H1 (cell line): ENCODE data around the gene NLN. TPM values are rescaled to one million over a fixed set of nuclear protein-coding genes. Genes with fewer than 3 reads are reported as not detected.

Source experiments
- CTCF ChIA-PET: fragments of 300-600 bp; sonication (Branson Sonifier 250); formaldehyde crosslinking; loops from one replicate; lab custom pipeline; 2021; ENCODE audit not compliant: partially characterized antibody; lab: Charles Lee
- POLR2A ChIA-PET: fragments of 300-600 bp; sonication (Branson Sonifier 250); formaldehyde crosslinking; loops from one replicate; lab custom pipeline; 2021; ENCODE audit warnings: inconsistent platforms; ENCODE audit not compliant: partially characterized antibody; lab: Charles Lee
- DNase-seq, 2 experiments: peaks; one replicate each; pipeline versions ENCODE4 v3.0.0 to v3.0.0-alpha.2; 2010 to 2022; ENCODE audit warnings: low spot score in 2 of 2, low read depth in 1 of 2, mixed read lengths in 1 of 2
- FAIRE-seq: peaks from 2 replicates; lab custom pipeline; 2011; peaks lifted over from hg19 to GRCh38; lab: Jason Lieb, UNC
- H2AFZ ChIP-seq: 2 replicates; pipeline ENCODE4 v1.8.1; 2012; ENCODE audit warnings: low read length, inconsistent platforms
- H2AK5ac ChIP-seq: 2 replicates; pipeline ENCODE4 v1.6.1; 2013; ENCODE audit warnings: low read depth, low read length
- H2BK120ac ChIP-seq: replicated peaks from 2 replicates; pipeline ENCODE3; 2013; ENCODE audit warnings: low read depth, low read length, inconsistent platforms
- H2BK12ac ChIP-seq: 2 replicates; pipeline ENCODE4 v1.6.1; 2013; ENCODE audit warnings: low read depth, low read length
- H2BK15ac ChIP-seq: 2 replicates; pipeline ENCODE4 v1.6.1; 2013; ENCODE audit warnings: low read length
- H2BK20ac ChIP-seq: 2 replicates; pipeline ENCODE4 v1.6.1; 2013; ENCODE audit warnings: low read length
- H2BK5ac ChIP-seq: 2 replicates; pipeline ENCODE4 v1.6.1; 2013; ENCODE audit warnings: low read depth, low read length
- H3K14ac ChIP-seq: 2 replicates; pipeline ENCODE4 v1.6.1; 2013; ENCODE audit warnings: inconsistent platforms; ENCODE audit not compliant: insufficient read length
- H3K18ac ChIP-seq: 2 replicates; pipeline ENCODE4 v1.6.1; 2013; ENCODE audit warnings: low read length; ENCODE audit errors: extremely low read depth
- H3K23ac ChIP-seq: 2 replicates; pipeline ENCODE4 v1.6.1; 2013; ENCODE audit warnings: inconsistent platforms; ENCODE audit not compliant: insufficient read length
- H3K23me2 ChIP-seq: 2 replicates; pipeline ENCODE4 v1.6.1; 2013; ENCODE audit warnings: low read depth, low read length
- H3K27ac ChIP-seq: 2 replicates; pipeline ENCODE4 v1.6.1; 2011; ENCODE audit warnings: low read depth, low read length, inconsistent platforms
- H3K27me3 ChIP-seq, 4 experiments: replicated peaks in 1 of 4; 1 replicate in 1 of 4; 2 replicates in 3 of 4; pipeline versions ENCODE4 v1.6.1 to v1.8.1; 2011 to 2013; ENCODE audit warnings: low read length in 3 of 4, mild to moderate bottlenecking in 3 of 4, inconsistent platforms in 2 of 4, mixed read lengths in 2 of 4, moderate library complexity in 1 of 4; ENCODE audit not compliant: control insufficient read depth in 3 of 4, insufficient read depth in 3 of 4; ENCODE audit errors: extremely low read depth in 1 of 4
- H3K36me3 ChIP-seq, 4 experiments: 2 replicates each; pipeline versions ENCODE4 v1.6.1 to v1.8.1; 2011 to 2013; ENCODE audit warnings: mild to moderate bottlenecking in 4 of 4, low read length in 3 of 4, moderate library complexity in 2 of 4, control low read depth in 1 of 4, inconsistent platforms in 1 of 4; ENCODE audit not compliant: insufficient read depth in 4 of 4, control insufficient read depth in 2 of 4
- H3K4ac ChIP-seq: replicated peaks from 2 replicates; pipeline ENCODE3; 2013; ENCODE audit warnings: low read length, low read depth, mixed read lengths, inconsistent platforms; ENCODE audit not compliant: insufficient read length
- H3K4me1 ChIP-seq, 4 experiments: replicated peaks in 1 of 4; 1 replicate in 1 of 4; 2 replicates in 3 of 4; pipeline versions ENCODE4 v1.6.1 to v1.8.1; 2011 to 2013; ENCODE audit warnings: low read length in 3 of 4, inconsistent platforms in 2 of 4, mixed read lengths in 1 of 4; ENCODE audit not compliant: insufficient read depth in 4 of 4, control insufficient read depth in 3 of 4
- H3K4me2 ChIP-seq, 2 experiments: 2 replicates each; pipeline versions ENCODE4 v1.6.1 to v1.8.1; 2011 to 2013; ENCODE audit warnings: low read depth in 2 of 2, low read length in 2 of 2, control low read depth in 1 of 2, inconsistent platforms in 1 of 2, mild to moderate bottlenecking in 1 of 2; ENCODE audit not compliant: insufficient read depth in 1 of 2
- H3K4me3 ChIP-seq, 4 experiments: fragments of 200-600, 300-600 bp in 1 of 4; sonication (generic), shearing (Covaris generic), sonication (Bioruptor Twin) in 1 of 4; 2 replicates each; pipeline versions ENCODE4 v1.5.1 to v1.8.1; 2011 to 2016; ENCODE audit warnings: low read length in 4 of 4, low read depth in 3 of 4, control low read depth in 2 of 4, inconsistent platforms in 2 of 4, mild to moderate bottlenecking in 2 of 4, mixed read lengths in 1 of 4, moderate library complexity in 1 of 4; ENCODE audit not compliant: insufficient read depth in 2 of 4; ENCODE audit errors: extremely low read depth in 1 of 4
- H3K56ac ChIP-seq: replicated peaks from 2 replicates; pipeline ENCODE3; 2013; ENCODE audit warnings: low read depth, mild to moderate bottlenecking, mixed read lengths, low read length, inconsistent platforms; ENCODE audit not compliant: insufficient read length
- H3K79me1 ChIP-seq: 2 replicates; pipeline ENCODE4 v1.6.1; 2013; ENCODE audit warnings: low read depth, low read length, control low read depth
- H3K79me2 ChIP-seq, 2 experiments: 2 replicates each; pipeline versions ENCODE4 v1.6.1 to v1.8.1; 2012 to 2013; ENCODE audit warnings: low read length in 2 of 2, mild to moderate bottlenecking in 2 of 2, inconsistent platforms in 1 of 2; ENCODE audit not compliant: insufficient read depth in 2 of 2, control insufficient read depth in 1 of 2
- H3K9ac ChIP-seq, 4 experiments: replicated peaks in 1 of 4; 1 replicate in 1 of 4; 2 replicates in 3 of 4; pipeline versions ENCODE4 v1.6.1 to v1.8.1; 2011 to 2013; ENCODE audit warnings: low read depth in 3 of 4, low read length in 3 of 4, control low read depth in 2 of 4, mild to moderate bottlenecking in 2 of 4, moderate library complexity in 2 of 4, inconsistent platforms in 1 of 4; ENCODE audit errors: extremely low read depth in 1 of 4
- H3K9me3 ChIP-seq, 2 experiments: 2 replicates each; pipeline versions ENCODE4 v1.6.1 to v1.8.1; 2012 to 2013; ENCODE audit warnings: mild to moderate bottlenecking in 2 of 2, moderate library complexity in 2 of 2, control low read depth in 1 of 2, inconsistent platforms in 1 of 2, low read depth in 1 of 2, low read length in 1 of 2, mixed read lengths in 1 of 2; ENCODE audit not compliant: insufficient read depth in 2 of 2
- H4K20me1 ChIP-seq, 2 experiments: replicated peaks in 1 of 2; 2 replicates each; pipeline versions ENCODE3 to v1.8.1; 2011 to 2013; ENCODE audit warnings: inconsistent platforms in 2 of 2, low read length in 2 of 2, mild to moderate bottlenecking in 1 of 2; ENCODE audit not compliant: insufficient read depth in 2 of 2, control insufficient read depth in 1 of 2
- H4K5ac ChIP-seq: 2 replicates; pipeline ENCODE4 v1.6.1; 2013; ENCODE audit warnings: low read length, low read depth, mixed read lengths, inconsistent platforms; ENCODE audit not compliant: insufficient read length
- H4K8ac ChIP-seq: 2 replicates; pipeline ENCODE4 v1.8.0; 2013; ENCODE audit warnings: mild to moderate bottlenecking, moderate library complexity, low read length, inconsistent platforms; ENCODE audit not compliant: insufficient read depth; ENCODE audit errors: extremely low read depth
- H4K91ac ChIP-seq: replicated peaks from 2 replicates; pipeline ENCODE3; 2013; ENCODE audit warnings: low read length, mixed read lengths, inconsistent platforms; ENCODE audit not compliant: insufficient read length
- CBX5 ChIP-seq: fragments of 300-800, 300-1000 bp; sonication (generic); IDR thresholded peaks from 2 replicates; pipeline ENCODE4 v1.7.1; 2016; ENCODE audit warnings: antibody characterized with exemption, low read length, low read depth
- CHD2 ChIP-seq: IDR thresholded peaks from 2 replicates; pipeline ENCODE4 v1.6.1; 2012; ENCODE audit warnings: low read length, improper control_type of control experiment
- ZNF274 ChIP-seq: IDR thresholded peaks from 2 replicates; pipeline ENCODE4 v1.7.0; 2012; ENCODE audit warnings: low read length, borderline replicate concordance; ENCODE audit errors: extremely low read depth
- WGBS, 2 experiments: shearing (Covaris generic) in 1 of 2; methylation state at CpG; one replicate each; pipeline versions ENCODE4 v1.1.6 to v1.1.7; 2013 to 2015; ENCODE audit warnings: low lambda C conversion rate in 2 of 2, mixed read lengths in 2 of 2, inconsistent platforms in 1 of 2, low coverage in 1 of 2, missing lambda C conversion rate in 1 of 2; ENCODE audit not compliant: insufficient replicate concordance in 2 of 2, insufficient coverage in 1 of 2, insufficient read length in 1 of 2; ENCODE audit errors: extremely low coverage in 1 of 2, missing lambda C conversion rate in 1 of 2; 5-methylcytosine and 5-hydroxymethylcytosine counted together
- polyA plus RNA-seq, 7 experiments: library from polyadenylated mRNA; depleted of rRNA in 3 of 7; stranded (reverse) in 5 of 7; unstranded in 2 of 7; fragments of >200 nt in 5 of 7; fragments of 200-250 nt in 2 of 7; gene quantifications; 1 replicate in 5 of 7; 2 replicates in 1 of 7; 4 replicates in 1 of 7; pipeline versions ENCODE4 v1.2.1 to v1.2.3, GENCODE V29; 2011 to 2013; ENCODE audit warnings: missing spikeins in 2 of 7, mixed read lengths in 2 of 7
- total RNA-seq: library from RNA; stranded (reverse); fragmentation: NEBNext Ultra II Directional; extraction: Animal tissue kit (Norgen Biotek cat#: 25700); gene quantifications from 2 replicates; pipeline ENCODE4 v1.2.1, GENCODE V29; 2021
- TF ChIP-seq, protein P1 (sequence below): IDR thresholded peaks from 2 replicates; pipeline ENCODE4 v1.6.1; 2012; ENCODE audit warnings: inconsistent platforms

The NLN gene
- total and polyA plus RNA-seq, 2 of the 8 experiments (the other 6 are each of a cell fraction or from before 2014, with no cell fraction given): 46.7 to 192 TPM

DNA sequence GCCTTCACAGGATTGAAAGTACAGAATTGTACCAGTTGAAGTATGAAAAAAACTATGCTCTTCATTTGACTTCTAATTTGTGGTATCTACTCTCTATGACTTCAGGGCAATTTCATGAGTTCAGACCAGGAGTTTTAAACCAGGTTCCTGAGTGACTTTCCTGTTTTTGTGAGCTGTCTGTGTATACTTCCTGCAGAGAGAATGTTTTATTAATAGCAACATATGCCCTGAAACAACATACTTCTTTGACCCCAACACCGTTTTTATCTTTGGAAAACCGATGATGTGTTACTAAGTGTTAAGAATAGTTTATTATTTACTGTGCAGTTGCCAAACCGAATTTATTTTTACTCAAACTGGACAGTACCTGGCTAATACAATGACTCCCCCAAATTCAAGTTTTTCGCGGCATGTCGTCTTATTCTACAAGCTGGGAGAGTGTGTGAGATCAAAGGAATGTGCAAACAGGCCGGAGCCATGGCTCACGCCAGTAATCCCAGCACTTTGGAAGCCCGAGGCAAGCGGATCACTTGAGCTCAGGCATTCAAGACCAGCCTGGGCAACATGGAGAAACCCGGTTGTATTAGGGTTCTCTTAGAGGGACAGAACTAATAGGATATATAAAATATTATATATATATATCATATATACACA, 145.7 kb downstream of the NLN start:
- no peaks in the 10 kb centered on the region for H3K23me2 ChIP-seq
- no peak overlapping the region for H3K4me2 ChIP-seq
- no peaks in the 10 kb centered on the region for H3K79me1 ChIP-seq
- no peak overlapping the region for H2BK5ac ChIP-seq
- no peaks in the 10 kb centered on the region for H3K79me2 ChIP-seq
- no peak overlapping the region for H4K5ac ChIP-seq
- H2BK12ac ChIP-seq: no peak overlapping the region
- FAIRE-seq: no peak
- no peak overlapping the region for H3K4ac ChIP-seq
- no peak overlapping the region for H3K9ac ChIP-seq
- no peak overlapping the region for H3K27ac ChIP-seq
- H2BK120ac ChIP-seq: no peak overlapping the region
- no peak overlapping the region for H3K4me3 ChIP-seq
- no peak overlapping the region for H3K14ac ChIP-seq
- ChIA-PET POLR2A (no interaction called here), CTCF (interaction anchor here (0.6 to 1.5 kb wide), 5 partner anchors 9 to 643 kb away, joined by 3 to 5 read pairs (median 3); no protein-coding TSS in a partner anchor)
- no peaks in the 10 kb centered on the region for H4K20me1 ChIP-seq
- H3K4me1 ChIP-seq: no peaks in the 10 kb centered on the region
- no peak overlapping the region for H4K91ac ChIP-seq
- no peak overlapping the region for H3K56ac ChIP-seq
- no peaks in the 10 kb centered on the region for H3K9me3 ChIP-seq
- no peak overlapping the region for H3K18ac ChIP-seq
- no peak overlapping the region for H2BK15ac ChIP-seq
- H3K36me3 ChIP-seq: no peaks in the 10 kb centered on the region
- no peaks in the 10 kb centered on the region for H3K27me3 ChIP-seq
- no peak overlapping the region for H2BK20ac ChIP-seq
- H2AFZ ChIP-seq: no peak overlapping the region
- no peak overlapping the region for H3K23ac ChIP-seq
- WGBS, 2 experiments: 93% methylated on average over 11 of the region's 11 CpGs; no CpG with 5 or more reads in 1 of the 2 experiments
- no peak for DNase-seq
- H2AK5ac ChIP-seq: no peak overlapping the region
- H4K8ac ChIP-seq: no peak overlapping the region
- TF ChIP-seq, protein P1, sequence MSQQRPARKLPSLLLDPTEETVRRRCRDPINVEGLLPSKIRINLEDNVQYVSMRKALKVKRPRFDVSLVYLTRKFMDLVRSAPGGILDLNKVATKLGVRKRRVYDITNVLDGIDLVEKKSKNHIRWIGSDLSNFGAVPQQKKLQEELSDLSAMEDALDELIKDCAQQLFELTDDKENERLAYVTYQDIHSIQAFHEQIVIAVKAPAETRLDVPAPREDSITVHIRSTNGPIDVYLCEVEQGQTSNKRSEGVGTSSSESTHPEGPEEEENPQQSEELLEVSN: no peak
- no peak for TF ChIP-seq ZNF274
- TF ChIP-seq CHD2: no peak
- TF ChIP-seq CBX5: no peak
